Thyroid gland (tissue), 4 donors: ENCODE measurements around the gene CCT7. TPM values are rescaled to one million over a fixed set of nuclear protein-coding genes. Genes with fewer than 3 reads are reported as not detected.
A peak's percentile ranks its signal among the peaks of the same experiment; 100 is the strongest.

Experiments
- DNase-seq, 2 donors: peaks; one replicate each; pipeline ENCODE4 v3.0.0-alpha.2; 2019
- H3K27ac ChIP-seq, 3 donors: fragments of 200-600 bp; sonication (generic); 1 replicate in 2 of 3; 2 replicates in 1 of 3; pipeline ENCODE4 v1.5.1; 2016 to 2019; ENCODE audit warnings: mild to moderate bottlenecking in 1 of 3, moderate library complexity in 1 of 3
- H3K27me3 ChIP-seq: fragments of 200-600 bp; sonication (generic); one replicate; pipeline ENCODE4 v1.5.1; 2019
- H3K36me3 ChIP-seq, 2 donors: fragments of 200-600 bp; sonication (generic); one replicate each; pipeline ENCODE4 v1.5.1; 2016 to 2019
- H3K4me1 ChIP-seq, 2 donors: fragments of 200-600 bp; sonication (generic); one replicate each; pipeline ENCODE4 v1.5.1; 2017 to 2019
- H3K4me3 ChIP-seq, 3 donors: fragments of 200-600 bp; sonication (generic); replicated peaks in 1 of 3; 1 replicate in 2 of 3; 2 replicates in 1 of 3; pipeline ENCODE4 v1.5.1; 2016; ENCODE audit warnings: mild to moderate bottlenecking in 1 of 3
- H3K9me3 ChIP-seq: fragments of 200-600 bp; sonication (generic); one replicate; pipeline ENCODE4 v1.5.1; 2017
- POLR2A ChIP-seq, 2 donors: fragments of 450-650 bp; IDR thresholded peaks; one replicate each; pipeline ENCODE4 v1.6.1; 2017; ENCODE audit warnings: antibody characterized with exemption in 2 of 2, mild to moderate bottlenecking in 2 of 2, moderate library complexity in 1 of 2
- WGBS, 2 donors: methylation state at CpG; one replicate each; pipeline ENCODE4 v1.1.5; 2017; 5-methylcytosine and 5-hydroxymethylcytosine counted together
- intact Hi-C: fragments of 100-400 bp; cut with DNase I; formaldehyde crosslinking; loops from one replicate; pipeline ENCODE4 v1.15.1; 2023
- total RNA-seq, 4 donors: library from RNA; depleted of rRNA; stranded (reverse); fragments of >200 nt; gene quantifications; one replicate each; pipeline ENCODE4 v1.2.3, GENCODE V29; 2016
- TF ChIP-seq, protein P1 (sequence below), 6 experiments: fragments of 200-600 bp in 3 of 6; fragments of 450-650 bp in 3 of 6; sonication (generic) in 3 of 6; IDR thresholded peaks; one replicate each; pipeline ENCODE4 v1.5.1; 2016 to 2019; ENCODE audit warnings: antibody characterized with exemption in 6 of 6, mild to moderate bottlenecking in 2 of 6, inconsistent platforms in 1 of 6, moderate library complexity in 1 of 6

CCT7 gene
- total RNA-seq, 4 donors from 2014 or later, result 160 to 205 (median 189) TPM

DNA sequence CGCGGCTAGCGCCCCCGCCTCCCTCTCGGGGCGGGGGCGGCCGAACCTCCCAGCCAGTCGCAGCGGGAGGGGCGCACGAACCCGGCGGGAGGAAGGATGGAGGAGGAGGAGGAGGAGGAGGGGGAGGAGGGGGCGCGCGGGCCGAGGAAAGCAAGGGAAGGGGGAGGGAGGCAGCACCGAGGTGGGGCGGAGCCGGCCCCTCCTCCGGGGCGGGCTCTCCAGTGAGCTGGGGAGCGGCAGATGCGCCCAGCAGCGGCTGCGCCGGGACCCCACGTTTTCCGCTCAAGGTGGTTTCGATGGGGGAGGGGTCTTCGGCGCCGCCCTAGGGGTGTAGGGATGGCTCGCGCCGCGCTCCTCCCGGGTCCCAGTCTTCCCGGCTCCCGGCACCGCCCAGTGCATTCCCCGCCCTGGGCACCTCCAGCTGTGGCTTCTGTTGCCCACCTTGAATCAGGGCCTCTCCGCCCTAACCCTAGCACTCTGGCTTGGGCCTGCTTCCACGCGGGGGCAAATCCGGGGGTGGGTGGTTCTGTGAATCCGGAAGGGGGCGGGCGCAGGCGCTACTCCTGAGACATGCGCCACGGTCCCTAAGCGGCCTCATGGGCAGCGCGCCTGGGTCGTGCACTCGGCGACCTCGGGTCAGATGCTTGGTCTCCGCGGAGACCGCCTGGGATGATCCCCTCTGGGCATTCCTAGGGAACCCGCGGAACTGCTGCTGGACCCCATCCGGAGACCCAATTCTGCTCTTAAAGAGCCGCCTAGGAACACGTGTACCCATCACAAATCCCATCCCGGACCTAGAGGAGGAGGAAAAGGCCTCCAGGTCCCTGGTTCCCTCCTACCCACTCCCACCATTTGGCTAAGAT is 50.4 kb downstream of the CCT7 start, which contains the start of gene FBXO41:
FBXO41 (minus strand) TSS at position 183 of the 863 bp plus-strand sequence. CDS start 14,848 bp downstream, outside the sequence.
- TF ChIP-seq POLR2A (IDR thresholded peaks at IDR 0.05), result no peak
- TF ChIP-seq, protein P1, sequence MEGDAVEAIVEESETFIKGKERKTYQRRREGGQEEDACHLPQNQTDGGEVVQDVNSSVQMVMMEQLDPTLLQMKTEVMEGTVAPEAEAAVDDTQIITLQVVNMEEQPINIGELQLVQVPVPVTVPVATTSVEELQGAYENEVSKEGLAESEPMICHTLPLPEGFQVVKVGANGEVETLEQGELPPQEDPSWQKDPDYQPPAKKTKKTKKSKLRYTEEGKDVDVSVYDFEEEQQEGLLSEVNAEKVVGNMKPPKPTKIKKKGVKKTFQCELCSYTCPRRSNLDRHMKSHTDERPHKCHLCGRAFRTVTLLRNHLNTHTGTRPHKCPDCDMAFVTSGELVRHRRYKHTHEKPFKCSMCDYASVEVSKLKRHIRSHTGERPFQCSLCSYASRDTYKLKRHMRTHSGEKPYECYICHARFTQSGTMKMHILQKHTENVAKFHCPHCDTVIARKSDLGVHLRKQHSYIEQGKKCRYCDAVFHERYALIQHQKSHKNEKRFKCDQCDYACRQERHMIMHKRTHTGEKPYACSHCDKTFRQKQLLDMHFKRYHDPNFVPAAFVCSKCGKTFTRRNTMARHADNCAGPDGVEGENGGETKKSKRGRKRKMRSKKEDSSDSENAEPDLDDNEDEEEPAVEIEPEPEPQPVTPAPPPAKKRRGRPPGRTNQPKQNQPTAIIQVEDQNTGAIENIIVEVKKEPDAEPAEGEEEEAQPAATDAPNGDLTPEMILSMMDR (IDR thresholded peaks at IDR 0.05), result no peak
- WGBS, 2 donors, result 3 to 5% methylated on average over 20 to 27 of the region's 69 CpGs
- Histone ChIP-seq H3K27me3 (no peaks in the 10 kb centered on the region), H3K4me1 (peaks cover 6 to 16% of the 10 kb centered on the region in 2 donors), H3K36me3 (no peaks in the 10 kb centered on the region), H3K9me3 (no peaks in the 10 kb centered on the region), H3K27ac (no peak within 1 kb of the TSS), H3K4me3 (peak within 1 kb of the TSS; percentile 30 to 65 (median 47))
- DNase-seq, result peak in 1 of 2 donors; percentile 14
- intact Hi-C loops, result no loop called here

DNA sequence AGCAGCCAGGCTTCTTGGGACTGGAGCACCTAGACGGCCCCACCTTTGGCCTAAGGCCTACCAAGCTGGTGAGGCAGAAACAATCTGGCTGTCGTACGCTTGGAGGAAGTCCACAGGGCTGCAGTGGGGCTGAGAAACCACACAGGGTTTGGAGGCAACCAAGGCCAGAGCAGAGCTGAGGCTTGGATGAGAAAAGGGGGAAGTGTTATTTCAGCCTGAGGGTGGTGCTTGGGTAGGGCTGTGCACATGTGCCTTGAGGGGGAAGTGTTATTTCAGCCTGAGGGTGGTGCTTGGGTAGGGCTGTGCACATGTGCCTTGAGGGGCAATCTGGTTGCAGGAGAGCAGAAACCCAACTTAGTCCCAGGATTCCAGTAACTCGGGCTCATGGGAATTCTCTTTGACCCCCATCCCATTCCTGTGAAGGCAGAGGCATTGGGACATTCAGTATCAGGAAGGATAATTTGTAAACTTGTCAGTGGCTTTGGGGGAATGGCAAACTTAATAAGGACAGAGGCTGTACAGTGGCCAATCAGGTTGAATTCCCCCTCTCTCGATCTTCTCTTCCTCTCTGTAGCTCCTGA is 51.1 kb downstream of the CCT7 start:
- DNase-seq, result no peak
- H3K4me3 ChIP-seq, result no peak overlapping the region
- no peak overlapping the region for H3K27ac ChIP-seq

DNA sequence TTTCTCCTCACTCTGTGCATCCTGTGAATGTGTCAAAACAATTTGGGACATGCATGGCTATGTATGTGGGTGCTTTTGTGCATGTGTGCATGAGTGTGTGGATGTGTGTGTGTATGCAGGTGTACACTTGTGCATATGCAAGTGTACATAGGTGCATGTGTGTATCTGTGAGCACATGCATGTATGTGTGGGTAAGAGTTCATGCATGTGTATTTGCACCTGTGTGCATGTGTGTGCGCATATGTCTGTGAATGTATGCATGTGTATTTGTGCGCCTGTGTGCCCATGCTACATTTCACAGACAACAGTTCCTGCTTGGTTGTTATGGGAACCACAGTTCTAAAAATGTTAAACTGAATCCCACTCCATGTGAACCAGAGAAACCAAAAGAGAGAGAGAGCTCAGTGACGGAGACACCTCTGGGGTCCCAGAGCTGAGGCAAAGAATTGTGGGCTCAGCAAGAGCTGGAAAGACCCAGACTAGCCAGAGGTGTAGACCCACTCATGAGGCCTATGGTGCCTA is 52.1 kb downstream of the CCT7 start:
- intact Hi-C loops, result no loop called here
- H3K4me1 ChIP-seq, result peaks cover 6 to 17% of the 10 kb centered on the region in 2 donors

More for the DNA sequence above, 51.1 kb downstream of the CCT7 start:
- 49 to 58% methylated on average over 5 of the region's 5 CpGs for WGBS, 2 donors
- Histone ChIP-seq H3K36me3 (no peaks in the 10 kb centered on the region), H3K9me3 (no peaks in the 10 kb centered on the region), H3K27me3 (no peaks in the 10 kb centered on the region), H3K4me1 (peaks cover 6 to 16% of the 10 kb centered on the region in 2 donors)
- TF ChIP-seq, protein P1 (IDR thresholded peaks at IDR 0.05), result no peak
- TF ChIP-seq POLR2A (IDR thresholded peaks at IDR 0.05), result no peak
- intact Hi-C loops, result no loop called here

DNA sequence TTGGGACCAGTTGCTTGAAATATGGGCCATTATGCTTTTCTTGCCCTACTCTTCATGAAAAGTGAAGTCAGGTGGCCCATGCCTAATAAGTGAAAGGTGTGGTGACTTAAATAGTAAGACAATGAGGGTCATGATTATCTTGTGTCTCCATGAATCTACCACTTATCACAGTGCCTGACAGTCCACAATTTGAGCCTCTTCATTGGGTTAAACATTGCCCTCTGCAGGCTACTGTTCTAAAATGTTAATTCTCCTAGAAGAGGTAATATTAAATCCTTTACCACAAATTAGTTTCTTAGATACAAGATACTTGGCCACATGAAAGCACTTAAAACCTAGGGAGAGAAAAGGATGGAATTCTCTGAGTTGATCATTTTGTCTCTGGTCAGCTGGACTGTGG is 55.2 kb downstream of the CCT7 start:
- intact Hi-C loops, result no loop called here
- no peak for DNase-seq
- no peak for TF ChIP-seq POLR2A (IDR thresholded peaks at IDR 0.05)
- TF ChIP-seq, protein P1 (IDR thresholded peaks at IDR 0.05), result no peak
- H3K36me3 ChIP-seq, result no peaks in the 10 kb centered on the region
- peaks cover 35% of the 10 kb centered on the region for H3K27me3 ChIP-seq
- H3K4me1 ChIP-seq, result peaks cover 3 to 25% of the 10 kb centered on the region in 2 donors
- no peak overlapping the region for H3K4me3 ChIP-seq
- H3K27ac ChIP-seq, result no peak overlapping the region
- no peaks in the 10 kb centered on the region for H3K9me3 ChIP-seq

More for the DNA sequence above, 52.1 kb downstream of the CCT7 start:
- Histone ChIP-seq H3K27me3 (peaks cover 4% of the 10 kb centered on the region), H3K27ac (no peak overlapping the region), H3K36me3 (no peaks in the 10 kb centered on the region), H3K9me3 (no peaks in the 10 kb centered on the region), H3K4me3 (no peak overlapping the region)
- DNase-seq, result no peak
- TF ChIP-seq, protein P1 (IDR thresholded peaks at IDR 0.05), result no peak
- no peak for TF ChIP-seq POLR2A (IDR thresholded peaks at IDR 0.05)
- 92 to 93% methylated on average over 3 of the region's 3 CpGs for WGBS, 2 donors
